Prostate gland (tissue), 2 donors: ENCODE data around the gene PRPH. TPM values are rescaled to one million over a fixed set of nuclear protein-coding genes. Genes with fewer than 3 reads are reported as not detected.

ENCODE experiments used
- DNase-seq: peaks from one replicate; pipeline ENCODE4 v3.0.0-alpha.2; 2019; ENCODE audit warnings: low spot score
- H3K27ac ChIP-seq, 2 donors: fragments of 200-600 bp; sonication (generic); 2 replicates each; pipeline ENCODE4 v1.5.1; 2017 to 2019
- H3K27me3 ChIP-seq: fragments of 200-600 bp; sonication (generic); replicated peaks from 2 replicates; pipeline ENCODE4 v1.5.1; 2019; ENCODE audit not compliant: insufficient read depth
- H3K36me3 ChIP-seq, 2 donors: fragments of 200-600 bp; sonication (generic); 1 replicate in 1 of 2; 2 replicates in 1 of 2; pipeline versions ENCODE4 v1.5.1 to v1.8.1; 2017 to 2019
- H3K4me1 ChIP-seq: fragments of 200-600 bp; sonication (generic); replicated peaks from 2 replicates; pipeline ENCODE4 v1.5.1; 2019
- H3K4me3 ChIP-seq, 2 donors: fragments of 200-600 bp; sonication (generic); 2 replicates each; pipeline ENCODE4 v1.5.1; 2017 to 2019
- H3K9me3 ChIP-seq: fragments of 200-600 bp; sonication (generic); 2 replicates; pipeline ENCODE4 v1.5.1; 2017
- CTCF ChIP-seq, 4 experiments: fragments of 200-600 bp in 2 of 4; fragments of 450-650 bp in 2 of 4; sonication (generic) in 2 of 4; IDR thresholded peaks; 1 replicate in 3 of 4; 2 replicates in 1 of 4; pipeline ENCODE4 v1.5.1; 2016 to 2019; ENCODE audit warnings: antibody characterized with exemption in 4 of 4, mild to moderate bottlenecking in 2 of 4, moderate library complexity in 2 of 4
- POLR2A ChIP-seq: fragments of 450-650 bp; IDR thresholded peaks from one replicate; pipeline ENCODE4 v1.6.1; 2016; ENCODE audit warnings: antibody characterized with exemption, mild to moderate bottlenecking
- POLR2AphosphoS5 ChIP-seq: sonication (generic); formaldehyde crosslinking; IDR thresholded peaks from one replicate; pipeline ENCODE4 v1.6.1; 2017; ENCODE audit warnings: antibody characterized with exemption
- WGBS: methylation state at CpG from one replicate; pipeline ENCODE4 v1.1.5; 2018; 5-methylcytosine and 5-hydroxymethylcytosine counted together
- intact Hi-C: fragments of 100-400 bp; cut with DNase I; formaldehyde crosslinking; loops from one replicate; pipeline ENCODE4 v1.14.2; 2022
- total RNA-seq, 2 donors: library from RNA; depleted of rRNA; stranded (reverse); fragments of >200 nt; gene quantifications; one replicate each; pipeline ENCODE4 v1.1.0, GENCODE V29; 2016

The PRPH gene
- total RNA-seq, 2 donors from 2014 or later: 1.4 to 11.4 TPM

- Histone ChIP-seq H3K27me3 (peaks cover 21% of the 10 kb centered on the region), H3K36me3 (no peaks in the 10 kb centered on the region), H3K4me1 (no peaks in the 10 kb centered on the region), H3K9me3 (no peaks in the 10 kb centered on the region), H3K27ac (no peak overlapping the region), H3K4me3 (no peak overlapping the region)
- DNase-seq: no peak
- 20% methylated on average over 16 of the region's 18 CpGs for WGBS
- TF ChIP-seq CTCF (IDR thresholded peaks at IDR 0.05) (no peak), POLR2A (no peak), POLR2AphosphoS5 (no peak)
- intact Hi-C loops: no loop called here
Measured at GRCh38 chr12:49293056-49293956, 1.6 kb upstream of the PRPH start.

- DNase-seq: no peak
- Histone ChIP-seq H3K4me1 (no peaks in the 10 kb centered on the region), H3K4me3 (no peak overlapping the region), H3K36me3 (no peaks in the 10 kb centered on the region), H3K27me3 (peaks cover 21% of the 10 kb centered on the region), H3K27ac (no peak overlapping the region), H3K9me3 (no peaks in the 10 kb centered on the region)
- WGBS: 79% methylated on average over 8 of the region's 8 CpGs
- no peak for TF ChIP-seq POLR2AphosphoS5
- TF ChIP-seq POLR2A: no peak
- no peak for TF ChIP-seq CTCF (IDR thresholded peaks at IDR 0.05)
- intact Hi-C loops: no loop called here
Measured at GRCh38 chr12:49294086-49294803, 702 bp upstream of the PRPH start.

GRCh38 chr12:49294804-49295081, 204 bp upstream of the PRPH start:
- Histone ChIP-seq H3K27me3 (peaks cover 21% of the 10 kb centered on the region), H3K4me1 (no peaks in the 10 kb centered on the region), H3K4me3 (no peak overlapping the region), H3K36me3 (no peaks in the 10 kb centered on the region), H3K27ac (no peak overlapping the region), H3K9me3 (no peaks in the 10 kb centered on the region)
- intact Hi-C loops: loop anchor here (5.0 kb wide), 1 partner anchor 38 kb away; no protein-coding TSS in a partner anchor
- TF ChIP-seq CTCF (IDR thresholded peaks at IDR 0.05) (no peak), POLR2AphosphoS5 (no peak), POLR2A (no peak)
- no peak for DNase-seq
- WGBS: 77% methylated on average over 5 of the region's 5 CpGs

GRCh38 chr12:49296034-49296835, 1.3 kb downstream of the PRPH start:
- no peak overlapping the region for H3K4me3 ChIP-seq
- TF ChIP-seq POLR2AphosphoS5: no peak
- peak; percentile 34 to 51 (median 44) for TF ChIP-seq CTCF (IDR thresholded peaks at IDR 0.05)
- no peak for DNase-seq
- intact Hi-C loops: loop anchor here (5.0 kb wide), 1 partner anchor 36 kb away; no protein-coding TSS in a partner anchor
- no peaks in the 10 kb centered on the region for H3K9me3 ChIP-seq
- H3K27ac ChIP-seq: no peak overlapping the region
- 24% methylated on average over 30 of the region's 54 CpGs for WGBS
- H3K36me3 ChIP-seq: no peaks in the 10 kb centered on the region
- peaks cover 21% of the 10 kb centered on the region for H3K27me3 ChIP-seq
- H3K4me1 ChIP-seq: no peaks in the 10 kb centered on the region
